Right lobe of liver (tissue), 6 donors: Measurements from ENCODE around the gene SBF1. TPM values are rescaled to one million over a fixed set of nuclear protein-coding genes. Genes with fewer than 3 reads are reported as not detected.

Source experiments
- ATAC-seq, 4 donors: fragments of 200-7000 bp; cut with Tn5 transposase; one replicate each; pipeline ENCODE4 v1.9.1; 2020; ENCODE audit warnings: mild to moderate bottlenecking in 4 of 4, moderate library complexity in 4 of 4
- DNase-seq, 3 donors: peaks; one replicate each; pipeline ENCODE4 v3.0.0-alpha.2; 2020
- H3K27ac ChIP-seq, 3 donors: fragments of 200-600 bp; one replicate each; pipeline ENCODE4 v1.8.0; 2022
- H3K27me3 ChIP-seq, 2 donors: fragments of 200-600 bp; one replicate each; pipeline ENCODE4 v1.8.0; 2022
- H3K36me3 ChIP-seq, 4 donors: fragments of 200-600 bp; sonication (generic) in 1 of 4; one replicate each; pipeline versions ENCODE4 v1.5.1 to v1.8.0; 2017 to 2022; ENCODE audit warnings: control low read depth in 1 of 4
- H3K4me1 ChIP-seq, 4 donors: fragments of 200-600 bp; sonication (generic) in 1 of 4; one replicate each; pipeline versions ENCODE4 v1.5.1 to v1.8.0; 2017 to 2022; ENCODE audit warnings: control low read depth in 1 of 4
- H3K4me3 ChIP-seq, 3 donors: fragments of 200-600 bp; one replicate each; pipeline ENCODE4 v1.8.0; 2022
- H3K9me3 ChIP-seq, 4 donors: fragments of 200-600 bp; sonication (generic) in 1 of 4; one replicate each; pipeline versions ENCODE4 v1.5.1 to v1.8.0; 2017 to 2022; ENCODE audit warnings: control low read depth in 1 of 4
- CTCF ChIP-seq, 4 donors: fragments of 200-600 bp in 3 of 4; fragments of 450-650 bp in 1 of 4; IDR thresholded peaks; one replicate each; pipeline versions ENCODE4 v1.5.1 to v1.8.0; 2016 to 2022; ENCODE audit warnings: antibody characterized with exemption in 4 of 4, mild to moderate bottlenecking in 2 of 4
- POLR2A ChIP-seq: fragments of 450-650 bp; IDR thresholded peaks from one replicate; pipeline ENCODE4 v1.6.1; 2017; ENCODE audit warnings: antibody characterized with exemption, mild to moderate bottlenecking
- WGBS: methylation state at CpG from one replicate; pipeline ENCODE4 v1.1.6; 2018; ENCODE audit warnings: low coverage, low lambda C conversion rate; ENCODE audit not compliant: insufficient coverage; ENCODE audit errors: missing lambda C conversion rate; 5-methylcytosine and 5-hydroxymethylcytosine counted together
- intact Hi-C, 2 donors: fragments of 100-400 bp; cut with DNase I; formaldehyde crosslinking; loops; one replicate each; pipeline versions ENCODE4 v1.11.2 to v1.14.1; 2022
- total RNA-seq, 6 experiments: library from RNA; depleted of rRNA in 2 of 6; stranded (reverse); fragments of >200 nt in 2 of 6; fragmentation: NEBNext Ultra II Directional in 3 of 6; extraction: Animal tissue kit (Norgen Biotek cat#: 25700) in 3 of 6; gene quantifications; one replicate each; pipeline versions ENCODE4 v1.1.0 to v1.2.4, GENCODE V29; 2016 to 2023
- donor health status: DM: no; HTN: yes; CAD: no.
- donor health status: DM: no; HTN: no; CAD: no.
- donor health status: DM: no; HTN: no; CAD: no.
- donor health status: DM: no; HTN: yes; CAD: no.
- donor health status: DM: no; HTN: yes; CAD: no.

Gene SBF1
- total RNA-seq, 6 experiments from 2014 or later: 18.3 to 28.9 (median 22.8) TPM

GRCh38 chr22:50522806-50523438 lies 48.1 kb upstream of the SBF1 start:
- TF ChIP-seq CTCF (IDR thresholded peaks at IDR 0.05) (no peak), POLR2A (no peak)
- ATAC-seq: no peak

GRCh38 chr22:50522208-50522805 lies 47.5 kb upstream of the SBF1 start:
- no peaks in the 10 kb centered on the region for H3K27me3 ChIP-seq
- no peak overlapping the region for H3K27ac ChIP-seq
- peaks cover 0 to 27% (median 7%) of the 10 kb centered on the region in 4 donors for H3K36me3 ChIP-seq
- no peak for TF ChIP-seq POLR2A
- TF ChIP-seq CTCF (IDR thresholded peaks at IDR 0.05): no peak
- WGBS: no CpG with 5 or more reads among the region's 15 CpGs
- no peak for DNase-seq
- no peak for ATAC-seq
- no peaks in the 10 kb centered on the region for H3K9me3 ChIP-seq
- intact Hi-C loops: loop anchor here in 1 of 2 donors (10.0 kb wide), 1 partner anchor 92 kb away; no protein-coding TSS in a partner anchor
- no peak overlapping the region for H3K4me3 ChIP-seq
- peaks cover 0 to 24% (median 8%) of the 10 kb centered on the region in 4 donors for H3K4me1 ChIP-seq

More at GRCh38 chr22:50522806-50523438, 48.1 kb upstream of the SBF1 start:
- Histone ChIP-seq H3K9me3 (no peaks in the 10 kb centered on the region), H3K36me3 (peaks cover 0 to 27% (median 7%) of the 10 kb centered on the region in 4 donors), H3K27me3 (no peaks in the 10 kb centered on the region), H3K27ac (no peak overlapping the region), H3K4me1 (peaks cover 0 to 24% (median 8%) of the 10 kb centered on the region in 4 donors), H3K4me3 (no peak overlapping the region)
- intact Hi-C loops: loop anchor here in 1 of 2 donors (10.0 kb wide), 1 partner anchor 92 kb away; no protein-coding TSS in a partner anchor
- WGBS: 72% methylated on average over 3 of the region's 22 CpGs
- DNase-seq: no peak

- no peak for DNase-seq
- intact Hi-C loops: loop anchor here in 1 of 2 donors (10.0 kb wide), 1 partner anchor 93 kb away; no protein-coding TSS in a partner anchor
- no peaks in the 10 kb centered on the region for H3K9me3 ChIP-seq
These were observed 46.9 kb upstream of the SBF1 start for GRCh38 chr22:50521710-50522109.

More at GRCh38 chr22:50521710-50522109, 46.9 kb upstream of the SBF1 start:
- peaks cover 0 to 27% (median 7%) of the 10 kb centered on the region in 4 donors for H3K36me3 ChIP-seq
- WGBS: 92% methylated on average over 6 of the region's 10 CpGs
- H3K27me3 ChIP-seq: no peaks in the 10 kb centered on the region
- TF ChIP-seq CTCF (IDR thresholded peaks at IDR 0.05) (no peak), POLR2A (no peak)
- no peak overlapping the region for H3K4me3 ChIP-seq
- peaks cover 0 to 18% (median 8%) of the 10 kb centered on the region in 4 donors for H3K4me1 ChIP-seq
- ATAC-seq: no peak
- H3K27ac ChIP-seq: no peak overlapping the region
